NCI-H2107 (cell line): ENCODE data around the gene GALR1.
"Not testable (repeated sequence)": the region's sequence is repeated elsewhere in the genome, so short reads cannot be mapped to it uniquely, and the experiment has no call there.

Experiments
- DNase-seq: peaks from one replicate; lab custom pipeline; 2025; lab: John Stamatoyannopoulos, UW

The GALR1 gene, protein sequence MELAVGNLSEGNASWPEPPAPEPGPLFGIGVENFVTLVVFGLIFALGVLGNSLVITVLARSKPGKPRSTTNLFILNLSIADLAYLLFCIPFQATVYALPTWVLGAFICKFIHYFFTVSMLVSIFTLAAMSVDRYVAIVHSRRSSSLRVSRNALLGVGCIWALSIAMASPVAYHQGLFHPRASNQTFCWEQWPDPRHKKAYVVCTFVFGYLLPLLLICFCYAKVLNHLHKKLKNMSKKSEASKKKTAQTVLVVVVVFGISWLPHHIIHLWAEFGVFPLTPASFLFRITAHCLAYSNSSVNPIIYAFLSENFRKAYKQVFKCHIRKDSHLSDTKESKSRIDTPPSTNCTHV

DNA sequence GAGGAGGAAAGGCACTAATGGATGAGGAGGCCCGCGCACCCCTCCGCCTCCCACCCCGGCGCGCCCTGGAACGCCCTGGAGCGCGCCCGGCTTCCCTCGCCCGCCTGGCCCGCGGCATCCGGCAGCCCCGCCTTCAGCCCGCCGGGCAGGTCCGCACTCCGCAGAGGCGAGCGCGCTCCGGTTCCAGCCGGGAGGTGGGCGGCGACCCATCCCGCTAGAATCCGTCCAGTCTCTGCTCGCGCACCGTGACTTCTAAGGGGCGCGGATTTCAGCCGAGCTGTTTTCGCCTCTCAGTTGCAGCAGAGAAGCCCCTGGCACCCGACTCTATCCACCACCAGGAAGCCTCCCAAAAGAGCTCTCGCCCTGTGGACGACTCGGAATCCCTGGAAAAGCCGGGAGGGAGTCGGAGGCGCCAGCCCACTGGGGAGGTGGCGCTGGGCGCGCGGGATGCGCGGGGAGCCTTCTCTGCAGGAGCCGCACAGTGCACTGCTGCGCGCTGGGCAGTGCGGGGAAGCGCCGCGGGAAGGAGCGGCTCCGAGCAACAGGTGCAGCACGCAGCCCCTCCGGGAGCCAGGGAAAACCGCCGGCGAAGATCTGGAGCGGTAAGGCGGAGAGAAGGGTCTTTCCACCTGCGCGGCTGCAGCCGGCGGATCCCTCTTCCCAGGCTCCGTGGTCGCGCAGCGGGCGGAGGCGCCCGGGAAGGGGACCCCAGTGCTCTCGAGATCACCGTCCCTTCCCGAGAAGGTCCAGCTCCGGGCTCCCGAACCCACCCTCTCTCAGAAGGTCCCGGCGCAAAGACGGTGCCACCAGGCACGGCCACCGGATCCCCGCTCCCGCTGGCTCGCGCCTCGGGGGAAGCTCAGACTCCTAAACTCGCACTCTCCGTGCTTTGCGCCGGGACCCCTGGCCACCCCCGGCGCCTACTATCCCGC is at the start of gene GALR1:
TSS of gene GALR1 (plus strand) at position 280 of the 932 bp plus-strand sequence. CDS start 701 bp downstream, outside the sequence.
- peak; percentile 41 for DNase-seq

DNA sequence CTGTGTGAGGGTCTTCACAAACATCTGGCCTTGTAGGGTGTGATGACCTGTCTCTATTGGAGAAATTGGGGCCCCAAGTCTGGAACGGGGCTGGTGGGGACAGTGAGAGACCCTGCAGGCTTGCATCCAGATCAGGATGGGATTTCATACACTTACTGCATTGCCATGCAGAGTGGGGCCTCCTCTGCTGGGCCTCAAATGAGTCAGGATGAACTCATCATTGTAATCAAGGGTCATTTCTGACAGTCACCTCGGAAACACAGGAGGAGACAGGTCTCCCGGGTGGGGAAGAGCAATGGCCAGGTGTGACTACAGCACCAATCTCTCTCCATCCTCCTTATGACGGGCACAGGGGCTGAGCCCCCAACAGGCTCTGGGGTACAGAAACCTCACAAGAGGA is 48.1 kb upstream of the GALR1 start:
- no peak for DNase-seq

DNA sequence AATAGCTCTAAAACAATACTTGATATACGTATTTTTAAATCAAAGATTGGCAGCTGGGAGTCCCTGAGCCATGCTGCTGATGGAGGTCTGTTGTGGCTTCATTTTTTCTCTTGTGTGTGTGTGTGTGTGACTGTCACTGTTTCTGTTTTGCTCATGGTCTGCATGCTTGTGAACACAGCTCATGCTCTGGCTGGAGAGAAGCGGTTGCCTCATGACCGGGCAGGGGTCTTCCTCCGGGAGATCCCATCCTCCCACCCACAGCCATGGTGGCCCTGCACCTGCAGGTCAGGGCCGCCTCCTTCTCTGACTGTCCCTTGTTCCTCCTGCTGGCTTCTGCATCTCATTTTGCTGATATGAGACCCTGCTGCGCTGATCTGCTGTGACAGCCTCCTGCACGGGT is 47.3 kb upstream of the GALR1 start:
- no peak for DNase-seq

DNA sequence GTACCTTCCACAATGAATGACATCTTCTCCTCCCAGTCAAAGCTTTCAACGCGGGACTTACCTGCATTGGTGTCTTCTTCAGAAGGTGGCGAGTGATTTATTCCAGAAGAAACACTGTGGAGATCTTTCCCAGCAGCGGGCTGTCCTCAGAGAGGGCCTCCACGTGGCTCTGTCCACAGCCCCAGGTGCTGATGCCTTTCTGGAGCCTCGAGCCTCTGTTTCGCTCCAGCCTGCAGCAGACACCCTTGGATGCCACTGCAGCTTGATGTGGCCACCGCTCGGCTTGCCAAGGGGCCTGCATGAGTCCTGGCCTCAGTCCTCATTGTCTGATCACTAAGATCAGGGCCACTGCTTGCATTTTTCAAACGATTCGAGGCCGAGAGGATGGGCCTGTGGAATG is 46.6 kb upstream of the GALR1 start:
- no peak for DNase-seq

- no peak for DNase-seq
Measured at GRCh38 chr18:77203851-77204250, 45.8 kb upstream of the GALR1 start.

GRCh38 chr18:77205769-77206168 is 43.9 kb upstream of the GALR1 start:
- no peak for DNase-seq

DNA sequence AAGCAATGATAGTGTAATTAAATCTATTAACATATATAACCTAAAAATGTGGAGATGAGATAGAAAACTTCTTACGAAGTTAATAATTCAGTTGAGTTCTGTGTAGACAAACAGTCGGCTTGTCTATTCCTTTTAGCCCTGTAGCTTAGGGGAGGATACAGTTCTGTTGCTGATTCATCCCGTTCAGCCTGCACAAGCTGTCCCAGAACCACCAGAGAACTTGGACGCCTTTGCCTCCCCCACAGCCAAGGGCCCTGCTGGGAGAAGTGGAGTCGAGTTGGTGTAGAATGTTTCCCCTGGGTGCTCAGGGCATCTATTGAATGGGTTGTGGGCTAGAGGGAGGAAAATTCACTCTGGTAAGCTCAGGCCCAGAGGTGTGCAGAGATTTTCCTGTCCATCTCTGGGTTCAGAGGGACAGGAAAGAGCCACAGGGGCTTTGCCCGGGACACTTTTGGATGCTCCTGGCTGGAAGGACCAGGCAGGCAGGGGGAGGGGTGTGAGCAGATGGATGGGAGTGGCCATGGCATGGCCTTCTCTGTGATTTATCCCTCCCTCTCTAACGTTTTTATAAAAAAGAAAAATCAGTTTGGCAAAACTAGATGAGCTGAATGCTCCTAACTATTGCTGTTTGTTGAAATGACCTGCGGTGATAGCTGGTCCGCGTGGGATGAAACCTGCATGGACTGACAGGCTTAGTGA is 42.8 kb upstream of the GALR1 start:
- no peak for DNase-seq

GRCh38 chr18:77207540-77207939 is 42.1 kb upstream of the GALR1 start:
- DNase-seq = no peak

DNA sequence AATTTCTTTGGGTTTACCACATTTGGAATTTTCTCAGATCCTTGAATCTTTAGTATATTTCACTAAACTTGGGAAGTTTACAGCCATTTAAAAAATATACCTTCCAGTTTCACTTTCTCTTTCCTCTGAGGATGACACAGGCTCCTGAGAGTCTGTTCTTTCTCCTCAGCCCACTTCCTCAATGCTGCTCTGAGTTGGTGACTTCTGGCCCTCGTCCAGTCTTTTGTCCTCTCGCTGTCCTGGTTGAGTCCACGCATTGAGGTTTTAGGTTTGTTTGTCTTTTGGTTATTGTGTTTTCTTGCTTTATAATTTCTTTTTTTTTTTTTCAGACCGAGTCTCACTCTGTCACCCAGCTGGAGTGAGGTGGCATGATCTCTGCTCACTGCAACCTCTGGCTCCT is 40.7 kb upstream of the GALR1 start:
- DNase-seq = no peak

- DNase-seq = no peak
Measured at GRCh38 chr18:77209587-77209986, 40.1 kb upstream of the GALR1 start.

GRCh38 chr18:77210249-77210648 is 39.4 kb upstream of the GALR1 start:
- DNase-seq = no peak

GRCh38 chr18:77218642-77219041 is 31.0 kb upstream of the GALR1 start:
- DNase-seq = no peak

DNA sequence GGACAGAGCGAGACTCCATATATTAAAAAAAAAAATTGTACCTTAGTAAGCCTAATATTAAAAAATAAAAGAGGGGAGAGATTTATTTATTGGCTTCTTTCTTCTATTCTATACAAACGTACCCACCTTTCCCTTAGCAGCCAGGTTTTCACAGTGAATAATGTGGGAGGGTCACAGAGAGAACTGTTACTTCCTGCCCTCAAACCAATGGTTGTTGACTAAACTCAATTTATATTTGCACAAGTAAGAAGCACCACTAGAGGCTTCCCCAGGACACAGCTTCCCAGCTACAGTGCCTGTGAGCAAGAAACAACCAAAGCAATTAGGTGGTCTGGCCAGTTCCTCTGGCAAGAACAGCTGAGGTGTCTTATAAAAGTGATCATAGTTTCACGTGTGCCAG is 28.9 kb upstream of the GALR1 start:
- no peak for DNase-seq

DNA sequence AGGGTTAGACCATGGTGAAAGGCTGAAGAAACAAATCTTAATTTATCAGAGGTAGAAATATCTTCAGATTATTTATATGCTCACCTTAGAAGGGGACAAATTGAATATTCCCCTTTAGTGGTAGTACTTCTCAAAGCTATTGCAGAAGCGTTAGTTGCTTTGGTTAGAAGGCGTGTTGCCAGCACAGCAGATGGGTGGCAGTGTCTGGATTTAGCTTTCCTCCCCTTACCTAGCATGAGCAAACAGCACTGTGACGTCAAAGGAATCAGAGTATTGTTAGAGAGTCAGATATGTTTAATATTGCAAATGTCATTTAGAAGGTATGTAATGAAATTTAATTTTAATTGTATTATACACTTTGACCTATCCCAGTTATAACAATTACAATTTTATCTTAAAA is 27.2 kb upstream of the GALR1 start:
- DNase-seq = no peak

- DNase-seq = no peak
Measured at GRCh38 chr18:77223221-77223639, 26.4 kb upstream of the GALR1 start.

GRCh38 chr18:77223653-77224052 is 26.0 kb upstream of the GALR1 start:
- DNase-seq = no peak

GRCh38 chr18:77230645-77231044 is 19.0 kb upstream of the GALR1 start:
- DNase-seq = no peak

DNA sequence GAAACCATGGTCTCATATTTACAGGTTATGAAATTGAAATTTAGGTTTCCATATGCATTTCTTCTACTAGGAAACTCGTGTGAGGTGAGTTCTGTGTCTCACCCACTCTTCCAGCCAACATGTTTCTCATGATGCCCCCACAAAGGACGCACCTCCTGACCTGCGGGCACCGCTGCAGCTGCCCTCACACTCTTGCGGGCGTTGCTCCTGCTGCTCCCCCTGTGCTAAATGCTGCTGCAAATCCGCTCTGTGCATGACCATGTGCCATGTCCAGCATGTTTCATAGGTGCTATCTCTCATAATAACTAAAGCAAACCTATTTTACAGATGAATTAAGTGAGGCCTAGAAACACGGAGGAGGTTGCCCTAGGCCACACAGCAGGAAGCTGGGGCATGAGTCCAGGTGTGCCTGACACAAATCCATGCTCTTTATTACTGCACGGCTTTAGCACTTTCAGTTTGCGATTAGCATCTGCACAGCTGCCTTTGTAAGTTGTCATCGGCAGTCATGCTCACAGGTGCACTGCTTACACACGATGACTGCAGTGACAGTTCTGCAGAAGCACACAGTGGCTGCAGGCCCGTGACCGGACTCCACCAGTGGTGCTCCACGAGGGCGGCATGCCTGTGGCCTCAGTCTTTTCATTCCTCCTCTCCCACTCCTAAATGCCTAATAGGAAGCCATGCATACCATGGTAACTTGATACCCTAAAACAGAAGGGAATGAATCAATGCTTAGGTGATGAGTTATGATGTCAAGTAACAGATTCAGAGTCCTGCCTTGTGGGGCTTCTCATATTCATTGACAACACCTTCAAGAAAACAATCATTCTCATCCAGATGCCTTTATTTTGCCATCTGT is 14.9 kb upstream of the GALR1 start:
- no peak for DNase-seq

DNA sequence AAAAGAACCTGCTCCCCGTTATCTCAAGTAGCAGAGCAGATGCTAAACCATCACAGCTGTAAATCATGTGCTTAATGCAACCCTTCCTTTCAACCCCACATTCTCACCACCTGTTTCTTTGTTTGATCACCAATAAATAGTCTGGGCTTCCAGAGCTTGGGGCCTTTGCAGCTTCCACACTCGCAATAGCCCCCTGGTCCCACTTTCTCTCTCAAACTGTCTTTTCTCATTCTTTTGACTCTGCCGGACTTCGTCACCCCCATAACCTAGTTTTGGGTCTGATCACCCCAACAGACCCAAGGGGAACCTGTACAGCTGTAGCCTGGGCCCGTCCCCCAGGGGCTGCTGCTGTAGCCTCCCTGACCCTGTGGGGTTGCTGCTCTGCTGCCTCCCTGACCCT is 10.4 kb upstream of the GALR1 start:
- DNase-seq = not testable (repeated sequence)

GRCh38 chr18:77248873-77249568 is 627 bp upstream of the GALR1 start:
- no peak for DNase-seq

- DNase-seq = no peak
Measured at GRCh38 chr18:77250501-77250925, 865 bp downstream of the GALR1 start.
